Skeletal muscle tissue (tissue), 4 donors: Measurements from ENCODE around the gene KANK2. TPM values are rescaled to one million over a fixed set of nuclear protein-coding genes. Genes with fewer than 3 reads are reported as not detected.
"Not testable (repeated sequence)": the region's sequence is repeated elsewhere in the genome, so short reads cannot be mapped to it uniquely, and the experiment has no call there.

Experiments
- H3K27ac ChIP-seq: one replicate; pipeline ENCODE4 v1.7.0; 2013; ENCODE audit warnings: mild to moderate bottlenecking, low read depth, low read length, inconsistent platforms
- H3K27me3 ChIP-seq, 3 donors: one replicate each; pipeline ENCODE4 v1.7.0; 2013; ENCODE audit warnings: low read length in 3 of 3; ENCODE audit not compliant: control insufficient read depth in 3 of 3, insufficient read depth in 3 of 3
- H3K36me3 ChIP-seq, 3 donors: one replicate each; pipeline ENCODE4 v1.7.0; 2013; ENCODE audit warnings: low read length in 3 of 3; ENCODE audit not compliant: control insufficient read depth in 3 of 3, insufficient read depth in 3 of 3
- H3K4me1 ChIP-seq, 3 donors: one replicate each; pipeline ENCODE4 v1.7.0; 2013; ENCODE audit warnings: low read length in 3 of 3, mild to moderate bottlenecking in 3 of 3; ENCODE audit not compliant: control insufficient read depth in 3 of 3, insufficient read depth in 3 of 3
- H3K4me3 ChIP-seq, 3 donors: one replicate each; pipeline ENCODE4 v1.7.0; 2013; ENCODE audit warnings: low read length in 3 of 3
- H3K9ac ChIP-seq, 3 donors: one replicate each; pipeline ENCODE4 v1.7.0; 2013; ENCODE audit warnings: low read length in 3 of 3, mild to moderate bottlenecking in 3 of 3, moderate library complexity in 2 of 3, low read depth in 1 of 3
- H3K9me3 ChIP-seq, 3 donors: one replicate each; pipeline ENCODE4 v1.7.0; 2013; ENCODE audit warnings: low read length in 3 of 3; ENCODE audit not compliant: control insufficient read depth in 3 of 3
- total RNA-seq: library from RNA; depleted of rRNA; stranded (reverse); fragments of >200 nt; gene quantifications from one replicate; pipeline ENCODE4 v1.2.3, GENCODE V29; 2014
- donor health status: Osteomylitis.

KANK2 gene
- total RNA-seq, 1 donor from 2014 or later = 53.2 TPM

DNA sequence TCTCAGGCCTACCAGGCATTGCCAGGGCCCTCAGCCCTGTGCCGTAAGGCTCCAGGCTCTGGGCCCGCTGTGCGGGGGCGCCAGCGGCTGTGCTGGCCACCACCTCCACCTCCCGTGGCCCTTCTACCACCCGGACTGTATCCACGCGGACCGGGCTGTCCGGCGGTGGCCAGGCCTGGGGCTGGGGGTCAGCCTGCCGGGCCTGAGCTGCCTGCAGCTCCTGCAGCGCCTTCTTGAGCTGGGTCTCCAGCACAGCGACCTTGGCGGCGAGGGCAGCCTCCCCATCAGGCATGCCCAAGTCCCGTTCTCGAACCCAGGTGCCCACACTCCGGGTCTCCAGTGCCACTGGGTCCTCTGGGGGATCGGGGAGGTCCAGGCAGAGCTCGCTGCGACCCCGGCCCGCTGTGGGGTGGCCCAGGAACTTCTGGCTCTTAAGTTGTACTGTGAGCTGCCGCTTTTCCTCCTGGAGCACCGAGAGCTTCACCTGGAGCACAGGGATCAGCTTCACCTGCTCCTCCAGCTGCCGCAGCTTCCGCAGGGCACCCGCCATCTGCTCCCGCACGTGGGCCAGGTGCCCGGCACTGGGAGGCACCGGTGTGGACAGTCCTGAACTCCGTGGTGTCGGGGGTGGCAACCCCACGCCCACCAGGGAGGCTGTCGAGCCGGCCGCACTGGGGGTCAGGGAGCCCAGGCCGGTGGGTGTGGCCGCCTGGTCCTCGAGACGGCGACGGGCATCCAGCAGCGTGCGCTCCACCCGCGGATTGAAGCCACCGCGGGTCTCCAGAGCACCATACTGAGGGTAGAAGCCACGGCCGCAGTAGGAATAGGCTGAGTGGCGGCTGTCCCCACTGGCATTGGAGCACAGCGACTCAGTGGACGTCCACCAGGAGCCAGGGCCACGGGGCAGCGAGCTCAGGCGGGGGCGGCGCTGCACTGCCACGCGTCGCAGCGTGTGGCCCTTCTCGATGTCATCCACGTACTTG, 4.1 kb downstream of the KANK2 start:
- Histone ChIP-seq H3K9me3 (peaks cover 0 to 3% (median 0%) of the 10 kb centered on the region in 3 donors), H3K36me3 (peaks cover 18 to 26% (median 20%) of the 10 kb centered on the region in 3 donors), H3K9ac (peak overlapping the region in 1 of 3 donors; percentile 8), H3K27ac (peak overlapping the region; percentile 7), H3K4me1 (peaks cover 37 to 49% (median 44%) of the 10 kb centered on the region in 3 donors), H3K27me3 (no peaks in the 10 kb centered on the region), H3K4me3 (no peak overlapping the region)

DNA sequence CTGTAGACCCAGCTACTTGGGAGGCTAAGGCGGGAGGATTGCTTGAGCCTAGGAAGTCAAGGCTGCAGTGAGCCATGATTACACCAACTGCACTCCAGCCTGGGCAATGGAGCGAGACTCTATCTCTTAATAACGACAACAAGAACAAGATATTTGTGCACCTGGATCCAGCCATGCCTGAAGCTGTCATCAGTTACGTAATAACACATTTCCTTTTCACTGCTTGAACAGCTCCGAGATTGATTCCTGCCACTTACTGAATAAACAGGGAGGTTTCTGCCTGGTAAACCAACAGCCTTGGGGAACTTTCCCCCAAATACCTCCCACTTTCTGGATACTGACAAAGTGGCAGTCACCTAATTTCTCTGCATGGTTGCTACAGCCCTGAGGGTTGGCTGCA, 5.4 kb downstream of the KANK2 start:
- Histone ChIP-seq H3K9ac (no peak overlapping the region), H3K9me3 (peaks cover 0 to 3% (median 0%) of the 10 kb centered on the region in 3 donors), H3K4me3 (no peak overlapping the region), H3K27me3 (no peaks in the 10 kb centered on the region), H3K27ac (peak overlapping the region; percentile 68), H3K36me3 (peaks cover 18 to 32% (median 23%) of the 10 kb centered on the region in 3 donors), H3K4me1 (peaks cover 37 to 41% (median 41%) of the 10 kb centered on the region in 3 donors)

DNA sequence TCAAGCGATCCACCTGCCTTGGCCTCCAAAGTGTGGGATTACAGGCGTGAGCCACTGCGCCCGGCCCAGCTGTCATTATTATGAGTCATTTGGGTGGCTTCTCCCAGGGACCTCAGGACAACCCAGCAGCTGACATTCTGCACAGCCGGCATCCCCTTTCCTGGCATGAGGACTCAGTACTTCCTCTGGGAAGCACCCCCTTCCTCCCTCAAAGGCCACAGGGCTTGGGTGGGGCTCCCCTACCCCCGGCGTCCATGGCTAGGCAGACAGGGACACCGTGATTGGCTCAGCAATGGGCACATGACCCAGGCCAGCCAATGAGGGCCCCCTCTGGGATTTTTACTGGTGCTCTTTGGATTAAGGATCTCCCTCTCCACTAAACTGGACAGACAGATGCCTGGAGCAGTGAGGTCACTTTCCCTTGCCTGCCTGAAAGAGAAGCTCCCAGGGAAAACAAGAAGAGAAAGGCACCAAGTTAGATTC, 6.0 kb downstream of the KANK2 start:
- no peaks in the 10 kb centered on the region for H3K27me3 ChIP-seq
- H3K27ac ChIP-seq = peak overlapping the region; percentile 68
- peaks cover 22 to 32% (median 23%) of the 10 kb centered on the region in 3 donors for H3K36me3 ChIP-seq
- H3K4me1 ChIP-seq = peaks cover 35 to 37% (median 37%) of the 10 kb centered on the region in 3 donors
- peaks cover 0 to 3% (median 0%) of the 10 kb centered on the region in 3 donors for H3K9me3 ChIP-seq
- H3K4me3 ChIP-seq = peak overlapping the region in 1 of 3 donors; percentile 10
- no peak overlapping the region for H3K9ac ChIP-seq

GRCh38 chr19:11190501-11190900, 6.8 kb downstream of the KANK2 start:
- Histone ChIP-seq H3K27ac (peak overlapping the region; percentile 68), H3K4me3 (no peak overlapping the region), H3K9ac (no peak overlapping the region), H3K36me3 (peaks cover 22 to 37% (median 22%) of the 10 kb centered on the region in 3 donors), H3K9me3 (peaks cover 0 to 3% (median 0%) of the 10 kb centered on the region in 3 donors), H3K4me1 (peaks cover 32 to 33% (median 33%) of the 10 kb centered on the region in 3 donors), H3K27me3 (no peaks in the 10 kb centered on the region)

DNA sequence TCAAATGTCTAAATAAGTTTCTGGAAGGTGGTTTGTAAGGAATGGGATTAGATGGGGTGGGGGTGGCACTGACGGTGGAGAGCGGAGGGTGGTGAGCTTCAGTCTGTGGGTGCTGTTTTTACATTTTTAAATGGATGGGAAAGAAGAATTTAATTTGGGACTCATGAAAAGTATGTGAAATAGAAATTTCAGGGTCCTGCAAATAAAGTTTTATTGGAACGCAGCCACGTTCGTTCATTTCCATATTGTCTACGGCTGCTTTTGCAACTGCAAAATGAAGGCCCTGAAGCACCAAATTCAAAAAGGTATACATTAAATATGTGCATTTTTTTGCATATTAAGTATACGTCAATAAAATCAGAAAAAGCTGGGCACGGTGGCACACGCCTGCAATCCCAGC, 9.9 kb downstream of the KANK2 start:
- no peak overlapping the region for H3K27ac ChIP-seq
- H3K36me3 ChIP-seq = peaks cover 11 to 27% (median 12%) of the 10 kb centered on the region in 3 donors
- H3K9me3 ChIP-seq = peaks cover 0 to 3% (median 0%) of the 10 kb centered on the region in 3 donors
- H3K9ac ChIP-seq = no peak overlapping the region
- no peaks in the 10 kb centered on the region for H3K27me3 ChIP-seq
- no peak overlapping the region for H3K4me3 ChIP-seq
- peaks cover 18 to 21% (median 18%) of the 10 kb centered on the region in 3 donors for H3K4me1 ChIP-seq

- H3K27me3 ChIP-seq = no peaks in the 10 kb centered on the region
- peaks cover 7 to 24% (median 12%) of the 10 kb centered on the region in 3 donors for H3K36me3 ChIP-seq
- no peak overlapping the region for H3K9ac ChIP-seq
- no peak overlapping the region for H3K4me3 ChIP-seq
- H3K4me1 ChIP-seq = peaks cover 13 to 18% (median 15%) of the 10 kb centered on the region in 3 donors
- H3K27ac ChIP-seq = no peak overlapping the region
- H3K9me3 ChIP-seq = no peaks in the 10 kb centered on the region
Observed at GRCh38 chr19:11182994-11183393, 14.4 kb downstream of the KANK2 start.

DNA sequence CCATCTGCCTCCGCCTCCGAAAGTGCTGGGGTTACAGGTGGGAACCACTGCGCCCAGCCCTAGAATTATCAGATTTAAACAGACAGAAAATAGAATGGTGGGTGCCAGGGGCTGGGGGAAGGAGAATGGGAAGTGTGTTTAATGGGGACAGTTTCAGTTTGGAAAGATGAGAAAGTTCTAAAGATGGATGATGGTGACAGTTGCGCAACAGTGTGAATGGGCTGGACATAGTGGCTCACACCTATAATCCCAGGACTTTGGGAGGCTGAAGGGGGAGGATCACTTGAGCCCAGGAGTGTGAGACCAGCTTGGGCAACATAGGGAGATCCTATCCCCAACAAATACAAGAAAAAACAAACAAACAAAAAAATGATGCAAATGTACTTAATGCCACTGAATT, 15.9 kb downstream of the KANK2 start:
- H3K36me3 ChIP-seq = peaks cover 8 to 29% (median 19%) of the 10 kb centered on the region in 3 donors
- H3K9ac ChIP-seq = no peak overlapping the region
- H3K4me1 ChIP-seq = peaks cover 13 to 18% (median 15%) of the 10 kb centered on the region in 3 donors
- no peaks in the 10 kb centered on the region for H3K27me3 ChIP-seq
- H3K9me3 ChIP-seq = no peaks in the 10 kb centered on the region
- H3K4me3 ChIP-seq = no peak overlapping the region
- H3K27ac ChIP-seq = no peak overlapping the region

DNA sequence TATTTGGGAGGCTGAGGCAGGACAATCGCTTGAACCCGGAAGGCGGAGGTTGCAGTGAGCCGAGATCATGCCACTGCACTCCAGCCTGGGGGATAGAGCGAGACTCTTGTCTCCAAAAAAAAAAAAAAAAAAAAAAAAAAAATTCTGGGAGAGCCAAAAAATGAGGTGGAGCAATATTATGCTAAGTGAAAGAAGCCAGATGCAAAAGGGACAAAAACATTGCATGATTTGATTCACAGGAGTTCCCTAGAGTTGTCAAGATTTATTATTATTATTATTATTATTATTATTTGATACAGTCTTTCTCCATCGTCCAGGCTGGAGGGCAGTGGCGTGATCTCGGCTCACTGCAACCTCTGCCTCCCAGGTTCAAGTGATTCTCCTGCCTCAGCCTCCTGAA, 16.4 kb downstream of the KANK2 start:
- Histone ChIP-seq H3K4me1 (peaks cover 13 to 18% (median 15%) of the 10 kb centered on the region in 3 donors), H3K36me3 (peaks cover 12 to 33% (median 22%) of the 10 kb centered on the region in 3 donors)
- H3K4me3 ChIP-seq, H3K27ac ChIP-seq, H3K9ac ChIP-seq, H3K9me3 ChIP-seq, H3K27me3 ChIP-seq: not testable (repeated sequence)

DNA sequence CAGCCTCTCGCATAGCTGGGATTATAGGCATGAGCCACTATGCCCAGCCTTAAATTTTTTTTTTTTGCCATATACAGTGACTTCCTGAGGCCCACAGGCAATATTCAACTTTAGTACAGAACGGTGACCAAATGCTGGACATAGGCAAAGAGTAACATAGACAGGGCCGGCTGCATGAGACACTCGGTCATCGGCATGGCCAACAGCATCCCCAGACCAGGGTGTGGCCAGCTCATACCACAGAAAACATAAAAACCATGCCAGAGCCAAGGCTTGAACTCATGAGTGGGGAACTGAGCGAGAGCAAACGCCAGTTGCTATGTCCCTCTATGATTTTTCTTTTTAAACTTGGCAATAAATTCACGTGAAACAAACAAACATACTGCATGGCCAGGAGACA, 17.0 kb downstream of the KANK2 start:
- Histone ChIP-seq H3K9ac (no peak overlapping the region), H3K4me1 (peaks cover 13 to 18% (median 15%) of the 10 kb centered on the region in 3 donors), H3K36me3 (peaks cover 15 to 29% (median 25%) of the 10 kb centered on the region in 3 donors), H3K27me3 (no peaks in the 10 kb centered on the region), H3K9me3 (no peaks in the 10 kb centered on the region), H3K4me3 (no peak overlapping the region), H3K27ac (peak overlapping the region; percentile 51)
